ENCODE measurements around the gene CCDC13. TPM values are rescaled to one million over a fixed set of nuclear protein-coding genes. Genes with fewer than 3 reads are reported as not detected.

Gene CCDC13
- total and polyA plus RNA-seq, 10 of the 15 experiments (the other 5 are each of a cell fraction or from before 2014, with no cell fraction given): 0.13 to 0.81 (median 0.30) TPM; not detected in 4

GRCh38 chr3:42762046-42762724 lies 10.9 kb downstream of the CCDC13 start:
- Histone ChIP-seq H2AFZ (ENCODE audit: control insufficient read depth, low read depth, low read length) (no peak overlapping the region), H3K27me3 (replicated peaks in 1 of 2; ENCODE audit: control insufficient read depth in 2 of 2, insufficient read depth in 2 of 2, low read length in 1 of 2) (no peaks in the 10 kb centered on the region; a peak in 1 of 4 replicates), H3K79me2 (ENCODE audit: control insufficient read depth, insufficient read depth, low read length) (no peaks in the 10 kb centered on the region), H3K36me3 (ENCODE audit: control insufficient read depth in 2 of 2, insufficient read depth in 2 of 2, low read length in 1 of 2) (no peaks in the 10 kb centered on the region), H3K4me2 (ENCODE audit: control insufficient read depth, insufficient read depth) (no peak overlapping the region), H4K20me1 (ENCODE audit: control insufficient read depth, insufficient read depth) (no peaks in the 10 kb centered on the region), H3K4me1 (ENCODE audit: control insufficient read depth, insufficient read depth, low read length) (no peaks in the 10 kb centered on the region), H3K9ac (ENCODE audit: control insufficient read depth, insufficient read depth, low read length) (no peak overlapping the region), H3K27ac (ENCODE audit: control insufficient read depth, insufficient read depth) (no peak overlapping the region), H3K4me3 (no peak overlapping the region), H3K9me3 (replicated peaks; ENCODE audit: control insufficient read depth, insufficient read depth, low read length) (no peaks in the 10 kb centered on the region)
- BruUV-seq (replicated peaks): no TSS peak
- ChIA-PET POLR2A (no interaction called here), RAD21 (ENCODE audit: unreplicated experiment) (no interaction called here), CTCF (interaction anchor here (0.6 to 1.8 kb wide), 2 partner anchors 9 to 90 kb away, joined by 3 to 5 read pairs; no protein-coding TSS in a partner anchor), SMC1A (ENCODE audit: uncharacterized antibody, unreplicated experiment) (interaction anchor here (1.7 to 2.1 kb wide), 3 partner anchors 16 to 78 kb away, joined by 4 to 7 read pairs (median 5); no protein-coding TSS in a partner anchor)
- ATAC-seq (no peak), DNase-seq (ENCODE audit: low read depth, low spot score) (no peak), FAIRE-seq (no peak)
- intact Hi-C loops (cut with micrococcal nuclease; ENCODE audit: unreplicated experiment) (no loop called here), in situ Hi-C loops (cut with MboI) (no loop called here)
- 57% methylated on average over 6 of the region's 6 CpGs for WGBS (ENCODE audit: insufficient coverage, insufficient replicate concordance, low lambda C conversion rate, missing lambda C conversion rate)
- TF ChIP-seq POU2F2 (IDR thresholded peaks at IDR 0.05; ENCODE audit: borderline replicate concordance, low read depth, low read length): no peak
- no peak for TF ChIP-seq NR2C2 (IDR thresholded peaks at IDR 0.05; ENCODE audit: borderline replicate concordance, control insufficient read depth, insufficient read length, low read depth)
- TF ChIP-seq HCFC1 (IDR thresholded peaks at IDR 0.05; ENCODE audit: low read length): no peak
- no peak for TF ChIP-seq SUPT20H (IDR thresholded peaks at IDR 0.05; ENCODE audit: borderline replicate concordance, control insufficient read depth, low read depth, low read length)
- no peak for TF ChIP-seq NR2C1 (IDR thresholded peaks at IDR 0.05)
- TF ChIP-seq MXI1 (IDR thresholded peaks at IDR 0.05; ENCODE audit: low read depth, low read length): no peak
- no peak for TF ChIP-seq SIN3A (IDR thresholded peaks at IDR 0.05; ENCODE audit: low read depth, low read length)
- TF ChIP-seq EGR1 (IDR thresholded peaks at IDR 0.05; ENCODE audit: borderline replicate concordance in 1 of 2, low read depth in 2 of 2, low read length in 2 of 2): no peak
- no peak for TF ChIP-seq EED (IDR thresholded peaks at IDR 0.05; ENCODE audit: low read depth)
- no peak for TF ChIP-seq HDAC6 (IDR thresholded peaks at IDR 0.05; ENCODE audit: unreplicated experiment)
- no peak for TF ChIP-seq ASH2L (IDR thresholded peaks at IDR 0.05; ENCODE audit: borderline replicate concordance, low read depth)
- TF ChIP-seq ZBTB33 (IDR thresholded peaks at IDR 0.05): no peak
- TF ChIP-seq FOXK2 (IDR thresholded peaks at IDR 0.05): no peak
- no peak for TF ChIP-seq BHLHE40 (IDR thresholded peaks at IDR 0.05; ENCODE audit: borderline replicate concordance in 1 of 2, low read depth in 2 of 2, low read length in 1 of 2)
- TF ChIP-seq TAF1 (IDR thresholded peaks at IDR 0.05; ENCODE audit: borderline replicate concordance, low read depth, low read length): no peak

Data from GM12878 (cell line).